CD8-positive, alpha-beta memory T cell (primary cell): ENCODE measurements around the gene CRYBA2. TPM values are rescaled to one million over a fixed set of nuclear protein-coding genes. Genes with fewer than 3 reads are reported as not detected.

Experiments used
- CTCF ChIA-PET: fragments of 350-600 bp; sonication (Branson Sonifier 250); formaldehyde crosslinking; loops from one replicate; lab custom pipeline; 2021; ENCODE audit warnings: antibody characterized with exemption; lab: Charles Lee
- POLR2A ChIA-PET: fragments of 350-600 bp; sonication (Branson Sonifier 250); formaldehyde crosslinking; loops from one replicate; lab custom pipeline; 2021; ENCODE audit warnings: antibody characterized with exemption; lab: Charles Lee
- DNase-seq, 5 donors: peaks; one replicate each; pipeline versions ENCODE4 v3.0.0 to v3.0.0-alpha.2; 2020 to 2022; ENCODE audit warnings: mixed read lengths in 1 of 5
- H3K27ac ChIP-seq: one replicate; pipeline ENCODE4 v1.7.0; 2013; ENCODE audit warnings: low read depth, mild to moderate bottlenecking, low read length, moderate library complexity
- H3K27me3 ChIP-seq: 2 replicates; pipeline ENCODE4 v1.7.0; 2013; ENCODE audit warnings: low read length, mild to moderate bottlenecking; ENCODE audit not compliant: insufficient read depth, poor library complexity, severe bottlenecking
- H3K36me3 ChIP-seq: 2 replicates; pipeline ENCODE4 v1.7.0; 2013; ENCODE audit warnings: mild to moderate bottlenecking, low read length, moderate library complexity; ENCODE audit not compliant: insufficient read depth
- H3K4me1 ChIP-seq: 2 replicates; pipeline ENCODE4 v1.7.0; 2013; ENCODE audit warnings: mild to moderate bottlenecking, low read length, moderate library complexity; ENCODE audit not compliant: insufficient read depth
- H3K4me3 ChIP-seq: 2 replicates; pipeline ENCODE4 v1.7.0; 2013; ENCODE audit warnings: mild to moderate bottlenecking, low read length
- H3K9me3 ChIP-seq: 2 replicates; pipeline ENCODE4 v1.7.0; 2013; ENCODE audit warnings: mild to moderate bottlenecking, low read length
- H3K27ac Mint-ChIP-seq, 8 donors: one replicate each; pipeline ENCODE4 v1.8.0; 2020 to 2021; ENCODE audit warnings: mixed read lengths in 8 of 8, mild to moderate bottlenecking in 6 of 8, inconsistent platforms in 3 of 8, moderate library complexity in 3 of 8
- H3K27me3 Mint-ChIP-seq, 2 donors: one replicate each; pipeline ENCODE4 v1.8.0; 2020 to 2021; ENCODE audit warnings: mixed read lengths in 2 of 2, mild to moderate bottlenecking in 1 of 2, moderate library complexity in 1 of 2
- H3K36me3 Mint-ChIP-seq, 3 donors: one replicate each; pipeline ENCODE4 v1.8.0; 2020 to 2021; ENCODE audit warnings: mixed read lengths in 3 of 3, inconsistent platforms in 1 of 3, mild to moderate bottlenecking in 1 of 3
- H3K4me1 Mint-ChIP-seq, 3 donors: one replicate each; pipeline ENCODE4 v1.8.0; 2020 to 2021; ENCODE audit warnings: mixed read lengths in 3 of 3, inconsistent platforms in 1 of 3, mild to moderate bottlenecking in 1 of 3
- H3K4me3 Mint-ChIP-seq, 7 donors: one replicate each; pipeline ENCODE4 v1.8.0; 2020 to 2021; ENCODE audit warnings: mixed read lengths in 7 of 7, mild to moderate bottlenecking in 6 of 7, moderate library complexity in 4 of 7, inconsistent platforms in 2 of 7
- H3K9me3 Mint-ChIP-seq, 5 donors: one replicate each; pipeline ENCODE4 v1.8.0; 2020 to 2022; ENCODE audit warnings: mixed read lengths in 5 of 5, mild to moderate bottlenecking in 3 of 5, moderate library complexity in 2 of 5, inconsistent platforms in 1 of 5
- polyA plus RNA-seq: library from polyadenylated mRNA; unstranded; fragments of 300-500 nt; fragmentation: Illumina TruSeq; gene quantifications from one replicate; pipeline ENCODE4 v1.2.3, GENCODE V29; 2021
- total RNA-seq, 2 experiments: library from RNA; stranded (reverse); gene quantifications; one replicate each; pipeline ENCODE4 v1.2.3, GENCODE V29; 2021

The CRYBA2 gene
- total and polyA plus RNA-seq, 3 experiments from 2014 or later = not detected

DNA sequence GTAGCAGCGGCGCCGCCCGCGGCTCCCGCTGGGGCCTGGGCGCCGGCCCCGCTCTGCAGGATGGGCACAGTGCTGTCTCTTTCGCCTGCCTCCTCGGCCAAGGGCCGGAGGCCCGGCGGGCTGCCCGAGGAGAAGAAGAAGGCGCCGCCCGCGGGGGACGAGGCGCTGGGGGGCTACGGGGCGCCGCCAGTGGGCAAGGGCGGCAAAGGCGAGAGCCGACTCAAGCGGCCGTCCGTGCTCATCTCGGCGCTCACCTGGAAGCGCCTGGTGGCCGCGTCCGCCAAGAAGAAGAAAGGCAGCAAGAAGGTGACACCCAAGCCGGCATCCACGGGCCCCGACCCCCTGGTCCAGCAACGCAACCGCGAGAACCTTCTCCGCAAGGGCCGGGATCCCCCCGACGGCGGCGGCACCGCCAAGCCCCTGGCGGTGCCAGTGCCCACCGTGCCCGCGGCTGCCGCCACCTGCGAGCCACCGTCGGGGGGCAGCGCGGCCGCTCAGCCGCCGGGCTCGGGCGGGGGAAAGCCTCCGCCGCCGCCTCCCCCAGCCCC, 33.4 kb downstream of the CRYBA2 start:
- peaks cover 67 to 74% of the 10 kb centered on the region in 2 donors for H3K27me3 Mint-ChIP-seq
- peaks cover 11% of the 10 kb centered on the region for H3K4me1 ChIP-seq

DNA sequence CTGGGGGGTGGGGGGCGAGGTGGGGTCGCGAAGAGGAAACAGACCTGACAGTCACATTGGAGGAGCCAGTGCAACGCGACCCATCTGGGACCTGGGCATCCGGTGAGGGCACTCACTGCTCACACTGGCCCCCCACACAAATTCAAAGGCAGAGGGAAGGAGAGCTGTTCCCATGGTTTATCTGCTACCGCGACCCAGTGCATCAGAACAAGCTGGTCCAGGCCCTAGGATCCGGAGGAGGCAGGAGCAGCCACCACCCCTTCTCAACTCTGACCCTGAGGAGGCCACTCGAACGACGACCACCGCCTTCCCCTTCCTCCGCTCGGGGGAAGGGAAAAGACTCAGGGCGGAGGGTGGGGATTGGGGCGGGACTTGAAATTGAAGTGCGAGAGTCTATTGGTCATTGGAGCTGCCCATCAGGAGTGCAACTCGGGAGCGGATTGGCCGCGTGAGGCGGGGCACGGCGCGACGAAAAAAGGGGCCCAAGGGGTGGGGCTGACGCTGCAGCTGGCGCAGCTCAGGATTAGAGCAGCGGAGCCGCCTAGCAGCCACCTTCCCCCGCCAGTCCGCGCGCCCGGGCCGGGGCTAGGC, 34.0 kb downstream of the CRYBA2 start, which contains the start of gene CDK5R2:
Gene CDK5R2, plus strand, starts transcription at position 526 of the 591 bp plus-strand sequence. CDS start 155 bp downstream, outside the sequence.
- ChIA-PET POLR2A (no interaction called here), CTCF (interaction anchor here (1.5 to 2.8 kb wide), 3 partner anchors 21 to 67 kb away, joined by 3 to 9 read pairs (median 5); no protein-coding TSS in a partner anchor)
- no peaks in the 10 kb centered on the region for H3K36me3 ChIP-seq
- H3K4me3 ChIP-seq = no peak within 1 kb of the TSS
- peaks cover 61 to 74% of the 10 kb centered on the region in 2 donors for H3K27me3 Mint-ChIP-seq
- peak; percentile 39 to 73 (median 53) for DNase-seq
- peak within 1 kb of the TSS; percentile 59 to 85 (median 72) for H3K4me3 Mint-ChIP-seq
- H3K27ac Mint-ChIP-seq = peak within 1 kb of the TSS in 2 of 8 donors; percentile 32 to 34
- peaks cover 0 to 4% (median 0%) of the 10 kb centered on the region in 5 donors for H3K9me3 Mint-ChIP-seq
- peaks cover 11% of the 10 kb centered on the region for H3K4me1 ChIP-seq
- no peaks in the 10 kb centered on the region for H3K9me3 ChIP-seq
- peaks cover 0 to 7% (median 0%) of the 10 kb centered on the region in 3 donors for H3K36me3 Mint-ChIP-seq
- H3K4me1 Mint-ChIP-seq = peaks cover 12 to 37% (median 18%) of the 10 kb centered on the region in 3 donors
- H3K27me3 ChIP-seq = peaks cover 48% of the 10 kb centered on the region
- no peak within 1 kb of the TSS for H3K27ac ChIP-seq

More for the DNA sequence above, 33.4 kb downstream of the CRYBA2 start:
- Histone ChIP-seq H3K9me3 (no peaks in the 10 kb centered on the region), H3K4me3 (no peak overlapping the region), H3K36me3 (no peaks in the 10 kb centered on the region), H3K27me3 (peaks cover 48% of the 10 kb centered on the region), H3K27ac (no peak overlapping the region)
- Mint-ChIP-seq H3K9me3 (peaks cover 0 to 9% (median 0%) of the 10 kb centered on the region in 5 donors), H3K27ac (no peak overlapping the region), H3K4me3 (no peak overlapping the region), H3K4me1 (peaks cover 12 to 37% (median 18%) of the 10 kb centered on the region in 3 donors), H3K36me3 (peaks cover 0 to 7% (median 0%) of the 10 kb centered on the region in 3 donors)
- no peak for DNase-seq
- ChIA-PET POLR2A (no interaction called here), CTCF (interaction anchor here (1.6 to 2.8 kb wide), 2 partner anchors 21 to 62 kb away, joined by 5 to 9 read pairs; no protein-coding TSS in a partner anchor)

DNA sequence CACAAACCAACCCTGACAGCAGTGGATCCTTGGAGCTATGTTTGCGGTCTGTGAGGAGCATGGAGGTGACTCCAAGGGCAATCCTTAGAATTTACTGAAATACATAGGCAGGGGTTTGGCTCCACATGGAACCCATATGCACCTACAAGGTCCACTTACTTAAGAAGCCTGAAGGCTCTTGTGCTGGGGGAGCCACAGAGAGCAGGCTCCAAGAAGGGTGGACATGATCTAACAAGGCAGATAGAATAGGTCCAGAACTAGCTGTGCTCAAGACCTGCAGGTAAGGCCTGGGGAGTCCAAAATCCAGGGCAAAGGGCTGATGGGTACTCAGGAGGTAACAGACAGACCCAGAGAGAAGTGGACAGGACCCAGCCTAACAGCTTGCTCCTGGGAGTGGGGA, 34.9 kb downstream of the CRYBA2 start:
- ChIA-PET POLR2A (no interaction called here), CTCF (interaction anchor here (1.5 to 2.8 kb wide), 3 partner anchors 22 to 66 kb away, joined by 3 to 9 read pairs (median 5); no protein-coding TSS in a partner anchor)
- Mint-ChIP-seq H3K27me3 (peaks cover 54 to 73% of the 10 kb centered on the region in 2 donors), H3K9me3 (peaks cover 0 to 4% (median 0%) of the 10 kb centered on the region in 5 donors), H3K36me3 (no peaks in the 10 kb centered on the region), H3K4me3 (peak overlapping the region in 6 of 7 donors; percentile 3 to 79 (median 40)), H3K27ac (no peak overlapping the region), H3K4me1 (peaks cover 10 to 36% (median 18%) of the 10 kb centered on the region in 3 donors)
- Histone ChIP-seq H3K4me3 (no peak overlapping the region), H3K27me3 (peaks cover 41% of the 10 kb centered on the region), H3K27ac (no peak overlapping the region), H3K9me3 (no peaks in the 10 kb centered on the region), H3K4me1 (peaks cover 11% of the 10 kb centered on the region), H3K36me3 (no peaks in the 10 kb centered on the region)
- no peak for DNase-seq

DNA sequence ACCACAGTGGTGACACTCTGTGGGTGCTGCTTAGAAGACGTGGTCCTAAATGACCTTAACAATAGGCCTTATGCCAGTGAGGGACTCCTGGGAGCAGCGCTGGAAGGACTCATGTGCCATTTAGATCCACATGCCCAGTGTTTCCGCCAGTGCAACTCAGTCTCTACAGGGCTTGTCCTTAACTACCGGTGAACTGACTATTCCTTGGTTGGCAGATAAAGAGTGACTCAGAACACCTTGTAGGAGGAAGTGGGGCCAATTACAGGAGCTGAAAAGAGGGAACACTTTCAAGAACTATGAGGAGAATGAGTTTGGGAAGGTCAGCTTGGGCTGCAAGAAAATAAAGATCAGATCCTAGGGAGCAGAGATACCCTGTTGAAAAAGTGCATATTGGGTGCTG, 35.6 kb downstream of the CRYBA2 start:
- Histone ChIP-seq H3K36me3 (no peaks in the 10 kb centered on the region), H3K4me1 (peaks cover 11% of the 10 kb centered on the region), H3K9me3 (no peaks in the 10 kb centered on the region), H3K27me3 (peaks cover 35% of the 10 kb centered on the region), H3K4me3 (no peak overlapping the region), H3K27ac (no peak overlapping the region)
- ChIA-PET CTCF (interaction anchor here (1.0 to 2.8 kb wide), 3 partner anchors 23 to 81 kb away, joined by 5 to 9 read pairs (median 5); no protein-coding TSS in a partner anchor), POLR2A (no interaction called here)
- Mint-ChIP-seq H3K4me1 (peaks cover 10 to 30% (median 18%) of the 10 kb centered on the region in 3 donors), H3K9me3 (peaks cover 0 to 4% (median 0%) of the 10 kb centered on the region in 5 donors), H3K36me3 (no peaks in the 10 kb centered on the region), H3K27ac (no peak overlapping the region), H3K27me3 (peaks cover 48 to 73% of the 10 kb centered on the region in 2 donors), H3K4me3 (no peak overlapping the region)
- DNase-seq = no peak

DNA sequence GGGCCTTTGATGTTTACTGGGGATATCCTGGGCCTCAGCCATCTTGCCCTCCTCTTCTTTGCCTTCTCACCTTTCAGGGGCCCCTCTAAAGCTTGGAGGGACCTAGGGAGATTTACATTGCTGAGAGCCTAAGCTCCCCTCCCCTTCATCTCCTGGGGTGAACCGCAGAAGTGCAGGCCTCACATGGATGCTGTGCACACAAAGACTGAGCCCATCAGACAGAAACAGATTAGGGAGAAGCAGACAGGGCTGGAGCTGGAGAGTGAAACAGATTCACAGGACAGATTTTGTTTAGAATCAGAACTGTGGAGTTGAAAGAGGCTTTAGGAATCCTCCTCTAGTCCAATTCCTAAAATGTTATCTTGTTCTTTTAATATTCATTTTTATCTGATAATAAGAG, 37.2 kb downstream of the CRYBA2 start:
- ChIA-PET POLR2A (no interaction called here), CTCF (no interaction called here)
- Histone ChIP-seq H3K4me3 (no peak overlapping the region), H3K27me3 (peaks cover 22% of the 10 kb centered on the region), H3K27ac (no peak overlapping the region), H3K9me3 (no peaks in the 10 kb centered on the region), H3K4me1 (peaks cover 8% of the 10 kb centered on the region), H3K36me3 (no peaks in the 10 kb centered on the region)
- H3K27ac Mint-ChIP-seq = no peak overlapping the region
- DNase-seq = no peak
- H3K36me3 Mint-ChIP-seq = no peaks in the 10 kb centered on the region
- H3K4me3 Mint-ChIP-seq = no peak overlapping the region
- H3K4me1 Mint-ChIP-seq = peaks cover 7 to 17% (median 14%) of the 10 kb centered on the region in 3 donors
- H3K27me3 Mint-ChIP-seq = peaks cover 42 to 74% of the 10 kb centered on the region in 2 donors
- H3K9me3 Mint-ChIP-seq = peaks cover 0 to 4% (median 0%) of the 10 kb centered on the region in 5 donors

DNA sequence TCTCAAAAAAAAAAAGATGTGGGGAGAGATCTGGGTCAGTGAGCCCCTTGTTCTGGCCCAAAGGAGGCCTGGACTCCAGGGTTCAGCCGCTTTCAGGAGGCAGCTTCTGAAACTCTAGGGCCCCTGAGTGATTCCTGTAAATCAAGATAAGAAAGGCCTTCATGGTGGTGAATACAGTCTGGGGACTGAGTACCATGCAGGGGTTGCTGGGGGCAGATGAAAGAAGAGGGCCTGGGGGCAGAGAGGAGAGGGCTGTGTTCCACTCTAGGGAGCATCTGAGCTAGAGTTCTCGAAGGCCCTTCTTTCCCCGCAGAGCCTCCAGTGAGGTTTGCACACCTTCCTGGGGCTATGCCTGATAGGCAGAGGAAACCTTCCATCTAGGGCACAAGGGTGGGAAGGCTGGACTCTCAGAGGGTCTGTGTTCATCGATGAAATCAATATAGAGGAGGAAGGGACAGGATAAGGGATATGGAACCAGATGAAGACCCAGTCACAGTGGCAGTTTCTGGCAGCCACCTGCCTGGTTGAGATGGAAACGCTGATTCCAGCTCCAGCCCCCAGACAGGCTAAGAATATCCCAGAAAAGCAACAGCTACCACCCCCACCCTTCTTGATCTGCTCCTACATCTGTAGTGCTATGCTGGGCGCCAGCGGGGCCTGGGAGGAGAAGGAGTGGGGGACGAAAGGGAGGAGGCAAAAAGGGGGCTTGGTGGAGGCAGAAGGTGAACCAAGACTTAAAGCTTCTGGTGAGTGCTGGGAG, 38.5 kb downstream of the CRYBA2 start:
- H3K27ac Mint-ChIP-seq = no peak overlapping the region
- ChIA-PET POLR2A (no interaction called here), CTCF (no interaction called here)
- no peak for DNase-seq
- no peaks in the 10 kb centered on the region for H3K36me3 Mint-ChIP-seq
- Histone ChIP-seq H3K9me3 (no peaks in the 10 kb centered on the region), H3K27ac (no peak overlapping the region), H3K4me3 (no peak overlapping the region), H3K27me3 (peaks cover 16% of the 10 kb centered on the region), H3K4me1 (no peaks in the 10 kb centered on the region), H3K36me3 (no peaks in the 10 kb centered on the region)
- no peak overlapping the region for H3K4me3 Mint-ChIP-seq
- H3K9me3 Mint-ChIP-seq = peaks cover 0 to 4% (median 0%) of the 10 kb centered on the region in 5 donors
- H3K27me3 Mint-ChIP-seq = peaks cover 41 to 84% of the 10 kb centered on the region in 2 donors
- H3K4me1 Mint-ChIP-seq = peaks cover 3 to 12% (median 10%) of the 10 kb centered on the region in 3 donors

DNA sequence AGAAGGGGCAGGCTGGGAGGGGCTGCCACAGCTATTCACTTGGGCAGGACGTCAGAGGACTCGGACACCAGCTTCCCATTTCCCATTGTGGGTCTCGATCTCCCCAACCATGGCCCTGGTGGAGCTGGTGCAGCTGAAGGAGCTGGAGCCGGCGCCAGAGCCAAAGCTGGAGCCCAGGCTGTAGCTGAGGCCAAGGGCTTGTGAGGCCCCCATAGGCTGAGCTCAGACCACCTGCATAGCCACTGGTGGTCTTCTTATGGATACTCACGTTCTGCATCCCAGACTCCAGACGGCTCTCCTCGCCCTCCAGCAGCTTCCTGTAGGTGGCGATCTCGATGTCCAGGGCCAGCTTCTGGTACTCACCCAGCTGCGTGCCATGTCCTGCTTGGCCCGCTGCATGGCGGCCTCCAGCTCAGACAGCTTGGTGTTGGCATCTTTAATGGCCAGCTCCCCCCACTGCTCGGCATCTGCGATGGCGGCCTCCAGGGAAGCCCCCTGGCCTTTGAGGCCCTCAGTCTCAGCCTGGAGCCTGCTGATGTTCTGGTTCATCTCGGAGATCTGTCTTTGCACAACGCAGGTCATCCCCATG, 39.8 kb downstream of the CRYBA2 start:
- H3K27ac ChIP-seq = no peak overlapping the region
- no peaks in the 10 kb centered on the region for H3K4me1 ChIP-seq
- Mint-ChIP-seq H3K27me3 (peaks cover 35 to 78% of the 10 kb centered on the region in 2 donors), H3K36me3 (no peaks in the 10 kb centered on the region), H3K9me3 (peaks cover 0 to 4% (median 0%) of the 10 kb centered on the region in 5 donors), H3K4me1 (peaks cover 0 to 2% (median 0%) of the 10 kb centered on the region in 3 donors), H3K27ac (no peak overlapping the region), H3K4me3 (no peak overlapping the region)
- no peaks in the 10 kb centered on the region for H3K36me3 ChIP-seq
- ChIA-PET CTCF (no interaction called here), POLR2A (no interaction called here)
- DNase-seq = no peak
- H3K4me3 ChIP-seq = no peak overlapping the region
- peaks cover 6% of the 10 kb centered on the region for H3K27me3 ChIP-seq
- H3K9me3 ChIP-seq = no peaks in the 10 kb centered on the region
